ENCODE results near the gene DNAJB2.
"Not testable (repeated sequence)": the region's sequence is repeated elsewhere in the genome, so short reads cannot be mapped to it uniquely, and the experiment has no call there.

The DNAJB2 gene

GRCh38 chr2:219286436-219287115 is 7.4 kb downstream of the DNAJB2 start:
- peak; percentile 72 for DNase-seq

- not testable (repeated sequence) for DNase-seq
Measured at GRCh38 chr2:219287116-219287440, 7.9 kb downstream of the DNAJB2 start.

GRCh38 chr2:219287580-219288265 is 8.6 kb downstream of the DNAJB2 start:
- DNase-seq, result peak; percentile 45

- no peak for DNase-seq
Measured at GRCh38 chr2:219289195-219289536, 10.0 kb downstream of the DNAJB2 start.

- DNase-seq, result peak; percentile 74
Measured at GRCh38 chr2:219289537-219290361, 10.6 kb downstream of the DNAJB2 start.

- no peak for DNase-seq
Measured at GRCh38 chr2:219290381-219291171, 11.4 kb downstream of the DNAJB2 start.

- DNase-seq, result no peak
Measured at GRCh38 chr2:219291394-219291793, 12.2 kb downstream of the DNAJB2 start.

GRCh38 chr2:219291910-219292490 is 12.8 kb downstream of the DNAJB2 start:
- DNase-seq, result no peak

- no peak for DNase-seq
Measured at GRCh38 chr2:219292616-219293015, 13.4 kb downstream of the DNAJB2 start.

GRCh38 chr2:219293736-219294231 is 14.6 kb downstream of the DNAJB2 start:
- DNase-seq, result no peak

- peak; percentile 84 for DNase-seq
Measured at GRCh38 chr2:219294356-219295351, 15.5 kb downstream of the DNAJB2 start.

GRCh38 chr2:219296142-219296541 is 17.0 kb downstream of the DNAJB2 start:
- no peak for DNase-seq

GRCh38 chr2:219296631-219297391 is 17.6 kb downstream of the DNAJB2 start:
- no peak for DNase-seq

GRCh38 chr2:219297766-219298456 is 18.7 kb downstream of the DNAJB2 start:
- no peak for DNase-seq

GRCh38 chr2:219298759-219299371 is 19.7 kb downstream of the DNAJB2 start:
- peak; percentile 82 for DNase-seq

- DNase-seq, result no peak
Measured at GRCh38 chr2:219299372-219299760, 20.2 kb downstream of the DNAJB2 start.

- DNase-seq, result no peak
Measured at GRCh38 chr2:219300022-219300421, 20.9 kb downstream of the DNAJB2 start.

- DNase-seq, result no peak
Measured at GRCh38 chr2:219302412-219302968, 23.3 kb downstream of the DNAJB2 start.

- no peak for DNase-seq
Measured at GRCh38 chr2:219304223-219304622, 25.1 kb downstream of the DNAJB2 start.
